GM20431 (cell line): ENCODE measurements around the gene KCNT1.

Experiments used
- in situ Hi-C: fragments of 300-500 bp; cut with MseI, MboI; formaldehyde crosslinking; loops from one replicate; pipeline ENCODE4 v1.15.0; 2020; ENCODE audit warnings: low sequenced_read_pairs; ENCODE audit not compliant: unreplicated experiment

The KCNT1 gene

DNA sequence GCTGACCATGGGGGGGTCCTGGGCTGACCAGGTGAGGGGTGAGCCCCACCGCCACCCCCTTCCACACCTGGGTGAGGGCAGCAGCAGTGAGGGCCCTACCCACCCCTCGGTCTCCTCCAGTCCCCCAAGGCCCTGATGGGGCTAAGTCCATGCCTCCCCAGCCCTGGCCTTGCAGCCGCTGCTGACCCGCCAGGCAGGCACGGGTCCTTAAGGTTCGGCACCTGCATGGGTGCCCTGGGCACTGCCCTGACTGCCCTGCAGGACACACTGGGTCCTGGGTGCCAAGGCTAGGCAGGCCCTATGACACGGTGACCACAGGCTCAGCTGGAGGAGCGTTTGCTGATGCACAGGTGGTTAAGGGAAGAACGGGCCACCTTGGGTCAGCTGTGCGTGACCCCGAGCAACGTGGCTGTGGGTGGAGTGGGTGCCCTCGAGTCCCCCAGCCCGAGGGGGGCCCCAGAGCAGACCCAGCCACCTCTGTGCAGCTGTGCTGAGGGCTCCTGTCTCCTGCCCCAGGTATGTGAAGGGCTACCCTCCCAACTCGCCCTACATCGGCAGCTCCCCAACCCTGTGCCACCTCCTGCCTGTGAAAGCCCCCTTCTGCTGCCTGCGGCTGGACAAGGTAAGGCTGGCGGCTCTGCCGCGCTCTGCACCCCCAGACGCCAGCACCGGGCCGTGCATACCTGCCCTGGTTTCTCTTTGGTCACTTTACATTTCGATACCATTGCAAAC, 73.0 kb downstream of the KCNT1 start:
- in situ Hi-C loops, result no loop called here

DNA sequence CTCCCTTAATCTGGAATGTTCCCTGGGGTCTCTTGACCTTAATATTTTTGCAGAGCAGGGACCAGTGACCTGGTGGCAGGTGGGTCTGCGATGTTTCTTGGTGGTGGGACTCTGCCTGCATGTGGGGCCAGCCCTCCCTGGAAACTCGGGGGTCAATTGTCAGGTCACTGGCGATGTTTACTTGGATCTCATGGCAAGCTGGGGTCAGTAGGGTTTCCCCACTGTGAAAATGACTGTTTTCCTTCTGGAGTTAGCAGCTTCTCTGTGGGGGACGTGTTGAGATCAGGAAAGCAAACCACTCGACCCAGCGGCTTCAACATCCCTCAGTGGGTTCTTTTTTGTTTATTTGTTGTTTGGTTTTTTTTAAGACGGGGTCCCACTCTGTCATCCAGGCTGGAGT, 73.9 kb downstream of the KCNT1 start:
- in situ Hi-C loops, result no loop called here

DNA sequence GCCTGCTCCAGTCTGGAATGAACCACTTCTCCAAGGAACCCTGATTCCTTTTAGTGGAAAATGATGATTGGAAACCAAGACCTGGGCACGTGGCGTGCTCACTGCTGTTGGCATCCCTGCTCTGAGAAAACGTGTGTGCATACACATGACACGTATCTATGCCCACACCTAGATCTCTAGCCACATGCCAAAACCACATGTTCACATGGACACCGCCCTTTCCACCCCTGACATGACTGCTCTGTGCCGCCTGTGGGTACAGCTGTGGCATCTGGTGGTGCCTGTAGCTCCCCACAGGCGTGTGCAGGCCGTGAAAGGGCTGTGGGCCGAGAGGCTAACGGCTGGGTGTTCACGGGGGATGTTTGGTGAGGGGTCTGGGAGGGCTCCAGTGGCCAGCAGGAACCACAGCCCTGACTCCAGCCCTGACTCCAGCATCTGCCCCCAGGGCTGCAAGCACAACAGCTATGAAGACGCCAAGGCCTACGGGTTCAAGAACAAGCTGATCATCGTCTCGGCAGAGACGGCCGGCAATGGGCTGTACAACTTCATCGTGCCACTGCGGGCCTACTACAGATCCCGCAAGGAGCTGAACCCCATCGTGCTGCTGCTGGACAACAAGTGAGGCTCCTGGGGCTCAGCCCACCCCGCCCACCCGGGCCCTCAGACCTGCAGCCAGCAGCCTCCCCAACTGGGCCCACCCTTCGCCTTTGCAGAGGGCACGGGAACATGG, 75.1 kb downstream of the KCNT1 start:
- in situ Hi-C loops, result no loop called here

DNA sequence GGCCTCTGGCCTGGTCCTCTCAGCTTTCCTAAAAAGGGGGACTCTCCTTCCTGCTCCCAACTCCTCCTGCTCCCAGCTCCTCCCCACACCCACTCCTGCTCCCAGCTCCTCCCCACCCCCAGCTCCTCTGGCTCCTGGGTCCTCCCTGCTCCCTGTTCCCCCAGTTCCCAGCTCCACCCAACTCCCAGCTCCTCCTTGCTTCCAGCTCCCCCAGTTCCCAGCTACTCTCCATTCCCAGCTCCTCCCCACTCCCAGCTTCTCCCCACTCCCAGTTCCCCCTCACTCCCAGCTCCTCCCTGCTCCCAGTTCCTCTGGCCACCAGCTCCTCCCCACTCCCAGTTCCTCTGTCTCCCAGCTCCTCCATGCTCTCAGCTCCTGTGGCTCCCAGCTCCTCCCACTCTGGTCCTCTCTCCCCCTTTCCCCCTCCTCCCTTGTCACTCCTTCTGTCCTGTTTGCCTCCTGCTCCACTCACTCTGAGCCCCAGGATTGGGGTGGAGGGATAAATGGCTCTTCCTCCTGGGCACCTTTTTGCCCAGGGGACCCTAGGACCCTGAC, 75.7 kb downstream of the KCNT1 start:
- in situ Hi-C loops, result no loop called here

DNA sequence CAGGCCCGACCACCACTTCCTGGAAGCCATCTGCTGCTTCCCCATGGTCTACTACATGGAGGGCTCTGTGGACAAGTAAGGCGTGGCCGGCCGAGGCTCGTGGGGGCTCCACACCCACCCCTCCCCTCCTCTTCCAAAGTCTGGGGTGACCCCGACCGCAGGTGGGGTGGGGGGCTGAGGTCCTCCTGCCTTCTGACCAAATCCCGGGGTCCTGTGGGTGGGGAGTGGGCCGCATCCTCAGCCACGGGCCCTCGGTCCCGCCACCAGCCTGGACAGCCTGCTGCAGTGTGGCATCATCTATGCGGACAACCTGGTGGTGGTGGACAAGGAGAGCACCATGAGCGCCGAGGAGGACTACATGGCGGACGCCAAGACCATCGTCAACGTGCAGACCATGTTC, 76.4 kb downstream of the KCNT1 start:
- in situ Hi-C loops, result no loop called here

DNA sequence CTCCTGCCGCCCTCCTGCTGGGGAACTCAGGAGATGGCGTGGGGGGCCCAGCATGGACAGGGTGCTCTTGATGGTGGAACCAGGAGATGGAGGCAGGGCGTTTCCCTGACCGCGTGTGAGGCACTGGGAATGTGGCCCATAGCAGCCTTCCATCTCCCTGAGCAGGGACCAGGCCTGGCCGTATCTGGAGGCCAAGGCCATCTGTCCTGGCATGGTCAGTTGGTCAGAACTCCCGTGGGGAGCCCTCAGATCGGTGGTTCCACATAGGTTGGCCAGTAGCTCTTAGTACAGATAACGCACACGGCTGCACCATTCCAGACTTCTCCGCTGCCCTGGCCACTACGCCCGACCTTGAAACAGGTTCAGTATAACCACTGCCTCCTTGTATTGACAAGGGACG, 77.6 kb downstream of the KCNT1 start:
- in situ Hi-C loops, result no loop called here

DNA sequence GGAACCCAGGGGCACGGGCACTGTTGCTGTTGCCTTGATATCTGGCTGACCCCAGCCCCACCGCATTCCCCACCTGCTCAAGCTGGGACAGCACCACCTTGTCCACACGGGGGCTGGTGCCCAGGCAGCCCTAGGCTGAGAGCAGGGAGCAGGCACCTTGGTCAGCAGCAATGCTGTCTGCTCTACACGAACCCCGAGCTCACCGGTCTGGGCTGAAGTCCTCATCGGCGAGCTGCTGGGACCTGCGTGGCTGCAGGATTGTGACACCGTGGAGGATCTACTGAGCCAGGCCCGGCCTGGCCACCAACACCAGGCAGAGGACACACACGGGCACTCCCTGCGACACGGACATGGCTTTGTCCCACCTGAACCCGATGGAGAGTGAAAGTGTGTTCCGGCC, 78.1 kb downstream of the KCNT1 start:
- in situ Hi-C loops, result no loop called here

DNA sequence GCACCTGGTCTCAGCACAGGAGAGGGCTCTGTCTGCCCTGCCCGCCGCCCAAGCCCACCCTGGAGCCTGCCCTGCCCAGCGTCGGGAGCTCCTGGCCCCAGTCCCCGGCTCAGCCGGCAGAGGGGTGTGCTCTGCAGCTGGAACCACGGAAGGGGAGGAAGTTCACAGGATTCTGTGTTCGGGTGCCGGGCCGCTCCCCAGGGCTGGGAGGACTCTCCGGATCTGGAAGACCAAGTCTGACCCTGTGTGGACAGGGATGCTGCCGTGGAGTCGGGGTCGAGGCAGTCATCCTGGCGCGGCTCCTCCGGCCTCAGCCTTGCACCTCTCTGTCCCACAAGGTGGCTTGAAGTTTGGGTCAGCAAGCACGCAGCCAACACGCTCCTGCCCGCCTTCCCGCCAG, 78.6 kb downstream of the KCNT1 start:
- in situ Hi-C loops, result no loop called here

DNA sequence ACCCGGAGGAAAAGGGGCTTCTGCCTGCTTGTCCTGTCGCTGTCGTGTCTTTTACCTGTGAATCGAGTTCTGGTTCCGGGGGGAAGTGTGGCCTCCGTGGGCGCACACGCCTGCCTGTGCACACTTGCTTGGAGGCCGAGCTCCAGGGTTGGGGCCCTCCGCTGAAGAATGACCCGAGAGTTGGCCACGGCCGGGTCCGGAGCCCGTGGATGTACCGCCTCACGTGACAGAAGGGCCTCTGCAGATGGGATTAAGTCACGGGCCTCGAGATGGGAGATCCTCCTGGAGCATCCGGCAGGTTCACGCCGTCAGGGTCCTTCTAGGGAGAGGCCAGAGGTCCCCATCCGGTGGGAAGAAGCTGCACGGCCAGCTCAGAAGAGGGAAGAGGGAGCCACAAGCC, 81.0 kb downstream of the KCNT1 start:
- in situ Hi-C loops, result no loop called here

DNA sequence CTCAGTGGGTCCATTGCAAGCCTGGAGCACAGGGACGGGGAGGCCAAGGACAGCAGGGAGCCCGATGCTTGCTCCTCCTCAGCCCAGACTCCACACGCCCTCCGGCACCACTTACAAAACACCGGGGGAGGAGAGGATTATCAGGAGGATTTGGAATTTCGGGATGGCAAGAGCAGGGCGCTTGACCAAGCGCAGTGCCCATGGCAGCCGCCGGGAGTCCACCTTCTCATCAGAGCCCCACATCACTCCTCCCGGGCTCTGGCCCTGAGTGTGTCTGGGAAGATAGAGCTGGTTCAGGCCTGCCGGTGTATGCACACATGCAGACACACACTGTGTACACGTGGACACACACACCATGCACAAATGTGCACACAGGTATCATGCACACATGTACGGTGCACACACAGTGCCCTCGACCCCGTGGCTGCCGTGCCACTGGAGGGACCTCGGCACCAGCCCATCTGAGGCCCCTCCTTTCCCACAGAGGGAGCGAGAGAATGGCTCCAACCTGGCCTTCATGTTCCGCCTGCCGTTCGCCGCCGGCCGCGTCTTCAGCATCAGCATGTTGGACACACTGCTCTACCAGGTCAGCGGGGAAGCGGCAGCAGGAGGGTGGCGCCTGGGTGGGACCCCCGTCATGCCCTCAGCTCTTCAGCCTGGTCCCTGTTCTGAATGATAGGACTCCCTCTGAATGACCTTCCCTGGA, 81.7 kb downstream of the KCNT1 start:
- in situ Hi-C loops, result no loop called here

DNA sequence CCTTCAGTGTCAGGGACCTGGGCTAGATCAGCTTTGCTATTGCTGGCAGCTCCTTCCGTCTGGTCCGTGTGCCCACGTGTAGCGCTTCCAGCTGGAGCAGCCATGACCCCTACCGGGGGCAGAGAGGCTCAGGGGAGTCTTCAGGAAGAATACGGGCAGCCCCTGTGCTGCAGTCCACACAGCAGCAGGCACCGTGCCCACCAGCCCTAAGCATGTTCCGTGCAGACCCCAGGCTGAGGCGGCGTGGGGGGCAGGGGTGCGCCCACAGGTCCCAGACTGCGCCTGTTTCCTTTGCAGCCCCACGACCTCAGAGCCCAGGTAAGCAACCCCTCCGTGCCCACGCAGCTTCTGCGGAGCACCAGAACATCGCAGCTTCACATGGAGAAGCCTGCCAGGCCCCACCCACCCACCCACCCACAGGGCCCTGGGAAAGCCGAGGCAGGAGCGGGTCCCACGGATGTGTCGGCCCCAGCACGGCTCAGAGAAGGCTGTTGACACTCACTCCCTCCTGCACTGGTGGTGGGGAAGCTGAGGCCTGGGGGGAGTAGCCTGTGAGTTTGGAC, 83.1 kb downstream of the KCNT1 start:
- in situ Hi-C loops, result no loop called here

DNA sequence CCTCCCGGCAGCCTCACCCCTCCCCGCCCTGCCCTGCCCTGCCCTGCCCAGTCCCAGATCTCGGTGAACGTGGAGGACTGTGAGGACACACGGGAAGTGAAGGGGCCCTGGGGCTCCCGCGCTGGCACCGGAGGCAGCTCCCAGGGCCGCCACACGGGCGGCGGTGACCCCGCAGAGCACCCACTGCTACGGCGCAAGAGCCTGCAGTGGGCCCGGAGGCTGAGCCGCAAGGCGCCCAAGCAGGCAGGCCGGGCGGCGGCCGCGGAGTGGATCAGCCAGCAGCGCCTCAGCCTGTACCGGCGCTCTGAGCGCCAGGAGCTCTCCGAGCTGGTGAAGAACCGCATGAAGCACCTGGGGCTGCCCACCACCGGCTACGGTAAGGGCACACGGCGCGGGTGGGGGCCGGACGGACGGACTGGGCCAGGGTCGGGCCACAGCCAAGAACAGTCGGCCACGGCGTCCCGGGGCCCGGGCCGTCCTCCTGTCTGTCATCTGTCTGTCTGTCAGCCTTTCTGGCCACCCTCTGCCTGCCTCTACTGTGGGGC, 84.2 kb downstream of the KCNT1 start:
- in situ Hi-C loops, result no loop called here

DNA sequence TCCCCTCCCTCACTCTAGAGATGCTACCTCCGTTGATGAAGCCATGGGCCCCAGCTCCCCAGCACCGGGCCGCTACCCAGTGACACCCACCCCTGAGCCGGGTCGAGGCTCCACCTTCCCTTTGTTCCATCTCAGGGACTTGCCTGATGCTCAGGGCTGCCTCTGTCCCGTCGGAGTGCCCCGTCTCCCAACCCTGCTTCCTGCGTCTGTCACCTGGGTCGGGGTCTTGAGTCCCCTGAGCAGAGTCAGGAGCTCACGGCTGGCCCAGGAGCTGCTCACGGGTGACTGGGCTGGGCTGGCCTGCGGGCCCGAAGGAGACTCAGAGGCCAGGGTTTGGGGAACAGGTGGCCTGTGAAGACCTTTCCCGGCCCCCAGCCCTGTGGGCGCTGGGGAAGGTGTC, 85.3 kb downstream of the KCNT1 start:
- in situ Hi-C loops, result no loop called here

DNA sequence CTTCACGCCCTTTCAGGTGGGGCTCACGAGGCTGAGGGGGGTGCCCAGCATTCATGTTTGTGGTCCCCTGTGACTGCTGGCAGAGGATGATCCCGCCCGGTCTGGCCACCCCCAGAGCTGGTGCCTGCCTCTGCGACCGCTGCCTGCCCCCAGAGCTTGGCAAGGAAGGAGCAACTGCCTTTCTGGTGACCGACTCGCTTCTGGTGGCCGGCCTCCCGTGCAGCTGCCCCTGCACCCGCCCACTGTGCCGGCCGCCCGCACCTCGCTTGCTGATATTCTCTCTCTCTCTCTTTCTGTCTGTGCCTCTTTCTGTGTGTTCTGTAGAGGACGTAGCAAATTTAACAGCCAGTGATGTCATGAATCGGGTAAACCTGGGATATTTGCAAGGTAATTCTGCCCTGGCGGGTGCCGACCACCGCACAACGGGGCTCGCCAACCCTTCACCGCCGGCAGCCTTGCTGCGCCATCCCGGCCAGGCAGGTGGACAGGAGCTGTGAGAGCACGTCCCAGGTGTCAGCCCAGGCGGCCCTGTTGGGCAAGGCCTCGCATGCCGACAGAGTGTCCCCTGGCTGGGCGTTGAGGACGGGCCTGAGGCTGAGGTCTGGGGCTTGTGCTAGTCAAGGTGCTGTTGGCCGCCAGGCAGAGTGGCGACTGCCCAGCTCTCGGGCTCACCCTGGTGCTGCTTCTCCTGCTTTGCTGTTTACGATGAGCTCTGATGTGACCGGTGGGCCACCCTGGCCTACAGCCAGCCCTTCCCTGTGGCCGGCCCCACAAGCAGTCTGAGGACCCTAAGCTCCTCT, 86.0 kb downstream of the KCNT1 start:
- in situ Hi-C loops, result no loop called here

DNA sequence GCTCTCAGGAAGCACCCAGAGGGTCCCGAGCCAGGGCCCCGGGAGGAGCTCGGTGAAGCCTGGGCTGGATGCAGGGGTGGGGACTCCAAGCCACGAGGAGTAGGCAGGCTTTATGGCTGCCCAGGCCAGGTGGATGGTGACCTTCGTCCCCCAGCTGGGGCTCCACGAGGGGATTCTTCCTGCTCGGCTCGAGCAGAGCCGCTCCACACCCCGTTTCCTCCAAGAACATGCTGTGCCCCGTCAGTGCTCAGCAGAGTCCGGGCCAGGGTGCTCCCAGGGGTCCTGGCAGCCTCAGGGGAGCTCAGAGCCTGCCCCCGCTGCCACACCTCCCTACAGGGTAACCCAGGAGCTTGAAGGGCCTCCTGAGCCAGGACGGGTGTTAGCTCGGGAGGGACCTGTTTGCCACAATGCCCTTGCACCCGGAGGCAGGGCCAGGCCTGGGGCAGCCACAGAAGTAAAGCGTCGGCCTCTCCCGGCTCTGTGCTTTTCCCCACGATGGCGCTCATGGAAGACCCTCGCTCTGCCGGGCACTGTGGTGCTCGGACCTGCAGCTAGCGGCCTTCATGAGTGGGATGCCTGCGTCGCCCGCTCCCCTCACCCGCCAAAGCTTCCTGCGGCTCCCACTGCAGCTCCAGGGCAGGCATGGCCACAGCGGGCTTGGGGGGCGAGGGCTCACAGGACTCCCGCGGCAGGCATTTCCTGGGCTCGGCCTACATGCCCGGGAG, 86.8 kb downstream of the KCNT1 start:
- in situ Hi-C loops, result no loop called here

DNA sequence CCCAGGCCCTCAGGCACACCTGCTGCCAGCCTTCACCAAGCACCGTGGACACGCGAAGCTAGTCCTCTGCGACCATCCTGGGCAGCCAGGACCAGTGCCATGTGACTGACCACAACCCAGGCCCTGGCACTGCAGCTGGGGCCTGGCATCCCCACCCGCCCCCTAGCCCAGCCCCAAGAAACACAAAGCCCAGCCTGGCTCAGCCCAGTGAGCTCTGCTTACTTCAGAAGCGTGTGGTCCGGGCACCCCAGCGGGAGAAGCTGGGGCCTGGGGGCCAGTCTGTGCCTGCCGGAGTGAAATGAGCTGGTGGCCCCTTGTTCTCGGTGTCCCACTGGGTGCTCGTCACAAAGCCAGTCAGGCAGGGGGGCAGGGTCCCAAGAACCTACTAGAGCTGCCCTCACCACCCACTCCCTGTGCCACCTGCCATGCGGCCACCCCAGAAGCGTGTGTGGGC, 87.9 kb downstream of the KCNT1 start:
- in situ Hi-C loops, result no loop called here

DNA sequence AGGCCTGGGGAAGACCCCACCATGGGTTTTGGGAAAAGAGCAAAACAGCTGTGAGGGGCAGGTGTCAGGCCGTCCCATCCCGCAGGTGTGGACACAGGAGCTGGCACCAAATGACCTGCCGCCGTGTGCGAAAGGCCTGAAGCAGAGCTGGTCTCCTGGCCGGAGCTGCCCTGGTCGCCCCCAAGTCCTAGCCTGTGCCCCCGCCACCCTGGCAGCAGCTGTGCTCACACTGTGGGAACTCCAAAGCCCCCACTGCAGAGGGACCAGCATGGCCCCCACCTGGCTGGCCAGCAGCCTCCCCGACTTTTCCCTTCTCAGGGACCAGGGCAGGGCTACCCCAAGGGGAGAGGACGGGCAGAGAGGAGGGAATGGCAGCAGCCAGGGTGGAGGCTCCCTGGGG, 88.4 kb downstream of the KCNT1 start:
- in situ Hi-C loops, result no loop called here

DNA sequence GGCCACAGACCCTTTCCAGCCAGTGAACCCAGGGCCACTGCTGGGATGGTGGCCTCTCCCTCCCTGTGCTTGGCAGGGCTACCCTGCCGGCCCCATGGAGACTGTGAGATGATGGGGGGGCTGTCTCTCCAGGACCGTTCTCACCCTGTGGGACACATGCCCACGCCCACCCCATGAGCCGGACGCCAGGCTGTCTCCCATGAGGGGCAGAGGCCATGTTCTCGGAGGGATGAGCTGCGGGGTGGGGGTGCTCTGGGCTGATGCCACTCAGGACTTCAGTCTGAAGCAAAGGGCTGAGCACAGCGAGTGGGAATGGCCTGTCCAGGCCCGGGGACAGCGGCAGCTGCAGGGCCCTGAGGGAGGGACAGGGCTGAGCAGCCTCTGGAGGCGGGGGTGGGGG, 88.9 kb downstream of the KCNT1 start:
- in situ Hi-C loops, result no loop called here
